Sigmoid colon (tissue), 7 donors: ENCODE measurements around the gene HEPACAM2. TPM values are rescaled to one million over a fixed set of nuclear protein-coding genes. Genes with fewer than 3 reads are reported as not detected.

Experiments used
- DNase-seq: peaks from one replicate; pipeline ENCODE4 v3.0.0-alpha.2; 2019
- H3K27ac ChIP-seq, 4 donors: fragments of 200-600 bp; sonication (generic); one replicate each; pipeline ENCODE4 v1.5.1; 2016 to 2019; ENCODE audit warnings: mild to moderate bottlenecking in 1 of 4
- H3K27me3 ChIP-seq, 3 donors: fragments of 200-600 bp; sonication (generic); one replicate each; pipeline ENCODE4 v1.5.1; 2019; ENCODE audit warnings: mild to moderate bottlenecking in 1 of 3
- H3K36me3 ChIP-seq, 4 donors: fragments of 200-600 bp; sonication (generic); one replicate each; pipeline ENCODE4 v1.5.1; 2016 to 2019
- H3K4me1 ChIP-seq, 4 donors: fragments of 200-600 bp; sonication (generic); one replicate each; pipeline ENCODE4 v1.5.1; 2017 to 2019
- H3K4me3 ChIP-seq, 4 donors: fragments of 200-600 bp; sonication (generic); one replicate each; pipeline ENCODE4 v1.5.1; 2017 to 2019; ENCODE audit warnings: mild to moderate bottlenecking in 2 of 4, moderate library complexity in 1 of 4
- H3K9me3 ChIP-seq, 4 donors: fragments of 200-600 bp in 3 of 4; sonication (generic) in 3 of 4; one replicate each; pipeline versions ENCODE4 v1.5.1 to v1.6.1; 2013 to 2019
- CTCF ChIP-seq, 4 experiments: fragments of 450-650 bp in 3 of 4; fragments of 200-600 bp in 1 of 4; IDR thresholded peaks; one replicate each; pipeline ENCODE4 v1.5.1; 2016 to 2019; ENCODE audit warnings: antibody characterized with exemption in 4 of 4, mild to moderate bottlenecking in 3 of 4, moderate library complexity in 2 of 4
- EP300 ChIP-seq, 4 donors: sonication (generic); formaldehyde crosslinking; IDR thresholded peaks; one replicate each; pipeline ENCODE4 v1.6.1; 2017; ENCODE audit warnings: antibody characterized with exemption in 4 of 4
- POLR2A ChIP-seq, 2 donors: fragments of 450-650 bp; IDR thresholded peaks; one replicate each; pipeline ENCODE4 v1.6.1; 2016; ENCODE audit warnings: antibody characterized with exemption in 2 of 2, mild to moderate bottlenecking in 2 of 2, moderate library complexity in 2 of 2
- POLR2AphosphoS5 ChIP-seq, 4 donors: sonication (generic); formaldehyde crosslinking; IDR thresholded peaks; one replicate each; pipeline ENCODE4 v1.6.1; 2017; ENCODE audit warnings: antibody characterized with exemption in 4 of 4
- WGBS, 2 donors: extraction: QIAGEN DNeasy Blood & Tissue Kit; methylation state at CpG; one replicate each; pipeline ENCODE4 v1.1.7; 2013; 5-methylcytosine and 5-hydroxymethylcytosine counted together
- intact Hi-C: fragments of 100-400 bp; cut with DNase I; formaldehyde crosslinking; loops from one replicate; pipeline ENCODE4 v1.15.1; 2023
- polyA plus RNA-seq, 3 donors: library from polyadenylated mRNA; stranded (reverse); fragments of 200-250 nt; gene quantifications; one replicate each; pipeline ENCODE4 v1.2.3, GENCODE V29; 2013
- total RNA-seq, 4 donors: library from RNA; depleted of rRNA; stranded (reverse); fragments of >200 nt; gene quantifications; one replicate each; pipeline ENCODE4 v1.1.0, GENCODE V29; 2016
- donor health status: healthy with polysubstance abuse.
- donor health status: Bipolar disorder and iron deficiency.
- donor health status: healthy.

Gene HEPACAM2
- total and polyA plus RNA-seq, 7 donors, result 0.36 to 57.7 (median 25.2) TPM; not detected in 3

GRCh38 chr7:93235541-93235940, 9.3 kb upstream of the HEPACAM2 start:
- Histone ChIP-seq H3K4me1 (peaks cover 0 to 20% (median 13%) of the 10 kb centered on the region in 4 donors), H3K36me3 (no peaks in the 10 kb centered on the region), H3K9me3 (no peaks in the 10 kb centered on the region), H3K4me3 (no peak overlapping the region), H3K27ac (no peak overlapping the region), H3K27me3 (no peaks in the 10 kb centered on the region)
- no peak for DNase-seq
- intact Hi-C loops, result loop anchor here (10.0 kb wide), 1 partner anchor 769 kb away; the partner anchor contains the start of gene BET1
- WGBS, 2 donors, result 84 to 90% methylated on average over 2 of the region's 2 CpGs
- TF ChIP-seq POLR2A (IDR thresholded peaks at IDR 0.05) (no peak), POLR2AphosphoS5 (IDR thresholded peaks at IDR 0.05) (no peak), CTCF (IDR thresholded peaks at IDR 0.05) (no peak), EP300 (IDR thresholded peaks at IDR 0.05) (no peak)

- Histone ChIP-seq H3K27ac (peak overlapping the region; percentile 59 to 73 (median 64)), H3K27me3 (no peaks in the 10 kb centered on the region), H3K36me3 (no peaks in the 10 kb centered on the region), H3K4me3 (peak overlapping the region; percentile 64 to 75 (median 68)), H3K4me1 (peaks cover 0 to 20% (median 13%) of the 10 kb centered on the region in 4 donors), H3K9me3 (no peaks in the 10 kb centered on the region)
- DNase-seq, result no peak
- TF ChIP-seq POLR2A (IDR thresholded peaks at IDR 0.05), result no peak
- no peak for TF ChIP-seq POLR2AphosphoS5 (IDR thresholded peaks at IDR 0.05)
- no peak for TF ChIP-seq EP300 (IDR thresholded peaks at IDR 0.05)
- no peak for TF ChIP-seq CTCF (IDR thresholded peaks at IDR 0.05)
- 0 to 3% methylated on average over 8 of the region's 8 CpGs for WGBS, 2 donors
- intact Hi-C loops, result loop anchor here (10.0 kb wide), 1 partner anchor 772 kb away; the partner anchor contains the start of gene BET1
Measured at GRCh38 chr7:93232673-93233018, 6.4 kb upstream of the HEPACAM2 start.

GRCh38 chr7:93231799-93232672, 5.8 kb upstream of the HEPACAM2 start, which contains the start of gene VPS50:
TSS of gene VPS50 (plus strand) at chr7:93232366. CDS start at chr7:93232468, 102 bp downstream.
- peaks cover 0 to 20% (median 13%) of the 10 kb centered on the region in 4 donors for H3K4me1 ChIP-seq
- H3K9me3 ChIP-seq, result no peaks in the 10 kb centered on the region
- TF ChIP-seq POLR2A (IDR thresholded peaks at IDR 0.05), result no peak
- TF ChIP-seq POLR2AphosphoS5 (IDR thresholded peaks at IDR 0.05), result peak; percentile 22 to 64 (median 42)
- no peak for TF ChIP-seq EP300 (IDR thresholded peaks at IDR 0.05)
- peak in 1 of 4 experiments; percentile 28 for TF ChIP-seq CTCF (IDR thresholded peaks at IDR 0.05)
- WGBS, 2 donors, result 0 to 1% methylated on average over 40 of the region's 40 CpGs
- DNase-seq, result peak; percentile 97
- H3K4me3 ChIP-seq, result peak within 1 kb of the TSS; percentile 64 to 75 (median 68)
- H3K27me3 ChIP-seq, result no peaks in the 10 kb centered on the region
- H3K27ac ChIP-seq, result peak within 1 kb of the TSS; percentile 59 to 73 (median 64)
- H3K36me3 ChIP-seq, result no peaks in the 10 kb centered on the region
- intact Hi-C loops, result loop anchor here (10.0 kb wide), 1 partner anchor 773 kb away; the partner anchor contains the start of gene BET1

GRCh38 chr7:93231259-93231658, 5.0 kb upstream of the HEPACAM2 start:
- no peaks in the 10 kb centered on the region for H3K36me3 ChIP-seq
- peak overlapping the region; percentile 64 to 75 (median 68) for H3K4me3 ChIP-seq
- no peak for DNase-seq
- no peaks in the 10 kb centered on the region for H3K9me3 ChIP-seq
- H3K27me3 ChIP-seq, result no peaks in the 10 kb centered on the region
- no peak overlapping the region for H3K27ac ChIP-seq
- WGBS, 2 donors, result 14 to 30% methylated on average over 5 of the region's 5 CpGs
- no peak for TF ChIP-seq CTCF (IDR thresholded peaks at IDR 0.05)
- TF ChIP-seq POLR2A (IDR thresholded peaks at IDR 0.05), result no peak
- TF ChIP-seq POLR2AphosphoS5 (IDR thresholded peaks at IDR 0.05), result no peak
- peaks cover 0 to 20% (median 13%) of the 10 kb centered on the region in 4 donors for H3K4me1 ChIP-seq
- intact Hi-C loops, result loop anchor here (10.0 kb wide), 1 partner anchor 774 kb away; the partner anchor contains the start of gene BET1
